ENCODE measurements around the gene DNAH8.
"Not testable (repeated sequence)": the region's sequence is repeated elsewhere in the genome, so short reads cannot be mapped to it uniquely, and the experiment has no call there.

The DNAH8 gene

DNA sequence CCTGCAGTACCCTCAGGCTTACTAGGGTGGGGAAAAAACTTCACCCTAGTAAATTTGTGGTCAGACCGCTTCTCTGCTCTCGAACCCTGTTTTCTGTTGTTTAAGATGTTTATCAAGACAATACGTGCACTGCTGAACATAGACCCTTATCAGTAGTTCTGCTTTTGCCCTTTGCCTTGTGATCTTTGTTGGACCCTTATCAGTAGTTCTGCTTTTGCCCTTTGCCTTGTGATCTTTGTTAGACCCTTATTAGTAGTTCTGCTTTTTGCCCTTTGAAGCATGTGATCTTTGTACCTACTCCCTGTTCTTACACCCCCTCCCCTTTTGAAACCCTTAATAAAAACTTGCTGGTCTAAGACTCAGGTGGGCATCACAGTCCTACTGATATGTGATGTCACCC, 15.4 kb upstream of the DNAH8 start:
- DNase-seq (ENCODE audit: low spot score) = not testable (repeated sequence)

DNA sequence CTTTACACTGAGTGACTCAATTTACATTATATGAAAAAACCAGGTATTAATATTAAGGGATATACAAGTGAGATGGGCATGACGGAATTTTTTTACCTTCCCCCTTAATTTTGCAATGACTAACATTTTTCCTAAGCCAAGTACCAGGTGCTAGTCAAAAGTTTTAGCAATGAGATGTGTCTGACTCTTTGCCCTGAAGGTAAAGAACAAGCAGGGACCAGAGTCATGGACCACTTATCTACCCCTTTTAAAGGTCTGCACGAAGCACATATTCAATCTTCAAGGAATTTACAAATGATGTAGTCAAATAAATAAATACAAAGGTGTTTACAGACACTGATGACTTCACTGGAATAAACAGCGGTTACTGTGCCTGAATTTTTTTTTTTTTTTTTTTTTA, 13.6 kb upstream of the DNAH8 start:
- no peak for DNase-seq (ENCODE audit: low spot score)

DNA sequence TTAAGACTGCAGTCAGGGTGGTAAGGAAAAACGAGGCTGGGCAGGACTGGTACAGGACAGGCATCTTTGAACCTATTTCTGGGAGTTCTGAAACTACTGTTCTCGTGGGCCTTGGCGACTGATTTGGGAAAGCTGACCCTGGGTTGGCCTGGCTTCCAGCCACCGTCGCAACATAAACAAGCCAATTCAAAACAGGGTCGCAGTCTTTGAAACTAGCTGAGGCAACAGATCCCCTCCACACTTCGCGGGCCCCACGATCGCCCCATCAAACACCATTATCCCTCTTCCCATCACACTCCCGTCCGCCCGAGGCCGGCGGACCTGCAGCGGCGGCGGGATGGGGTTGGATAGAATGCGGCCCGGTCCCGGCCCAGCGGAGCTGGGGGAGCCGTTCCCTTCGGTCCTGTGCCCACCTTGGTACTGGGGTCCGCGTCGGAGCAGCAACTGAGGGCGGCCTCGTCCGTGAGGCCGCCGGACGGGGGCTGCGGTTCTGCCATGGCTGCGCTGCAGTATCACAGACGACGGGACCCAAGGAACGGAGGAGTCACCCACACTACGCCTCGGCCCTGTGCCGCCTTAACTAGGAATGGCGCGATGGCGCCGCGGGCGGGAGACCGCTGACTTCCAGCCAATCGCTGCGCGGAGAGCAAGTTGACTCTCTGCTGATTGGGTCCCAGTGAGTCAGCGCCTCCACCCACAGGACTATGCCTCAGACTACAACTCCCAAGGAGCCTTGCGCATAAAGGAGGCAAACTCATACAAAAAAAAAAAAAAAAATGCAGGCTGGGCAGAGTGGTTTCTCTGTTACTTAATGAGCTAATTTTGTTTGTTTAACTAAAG, 12.3 kb upstream of the DNAH8 start, which contains the start of gene GLO1:
GLO1 (minus strand) TSS at position 588 of the 840 bp plus-strand sequence; CDS start at position 497, 91 bp downstream.
- DNase-seq (ENCODE audit: low spot score) = peak; percentile 99

DNA sequence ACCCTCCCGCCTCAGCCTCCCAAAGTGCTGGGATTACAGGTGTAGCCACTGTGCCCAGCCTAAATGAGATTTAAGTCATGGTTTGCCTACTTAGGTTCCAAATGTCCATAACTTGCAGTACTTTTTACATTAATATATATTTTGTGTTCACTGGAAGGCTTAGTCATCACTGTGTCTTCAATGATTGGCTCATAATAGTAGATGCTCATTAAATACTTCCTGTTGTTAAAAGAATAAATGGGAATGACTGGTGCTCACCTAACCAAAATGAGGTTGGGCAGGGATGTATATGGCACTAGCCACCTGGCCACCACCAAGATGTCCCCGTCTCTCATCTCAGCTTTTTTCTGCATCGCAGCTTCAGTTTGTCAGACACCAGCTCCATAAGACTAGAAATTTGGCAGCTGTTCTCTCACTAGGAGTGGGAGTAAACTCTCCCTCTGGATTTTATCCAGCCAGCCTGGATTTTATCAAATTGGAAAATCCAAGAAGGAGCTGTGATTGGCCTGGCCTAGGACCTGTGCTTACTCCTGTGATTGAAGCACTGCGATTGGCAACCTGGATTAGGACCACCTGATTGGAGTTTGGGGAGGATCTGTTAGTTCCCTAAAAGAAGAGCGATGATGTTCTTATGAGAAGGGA, 11.0 kb upstream of the DNAH8 start:
- no peak for DNase-seq (ENCODE audit: low spot score)

DNA sequence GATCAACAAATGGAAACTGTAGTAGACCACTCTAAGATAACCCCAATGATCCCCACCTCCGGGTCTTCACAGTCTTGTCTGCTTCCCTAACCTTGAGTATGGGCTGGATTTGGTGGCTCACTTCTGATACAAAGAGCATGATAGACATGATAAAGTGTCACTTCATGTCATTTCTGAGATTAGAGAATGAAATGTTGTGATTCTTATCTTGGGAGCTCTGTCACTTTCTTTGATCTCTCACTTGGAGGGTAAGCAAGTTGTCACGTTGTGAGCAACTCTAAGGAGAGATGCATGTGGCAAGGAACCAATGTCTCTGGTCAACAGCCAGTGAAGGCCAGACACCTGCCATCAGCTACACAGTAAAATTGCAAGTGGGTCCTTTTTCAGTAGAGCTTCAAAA, 9.2 kb upstream of the DNAH8 start:
- no peak for DNase-seq (ENCODE audit: low spot score)

DNA sequence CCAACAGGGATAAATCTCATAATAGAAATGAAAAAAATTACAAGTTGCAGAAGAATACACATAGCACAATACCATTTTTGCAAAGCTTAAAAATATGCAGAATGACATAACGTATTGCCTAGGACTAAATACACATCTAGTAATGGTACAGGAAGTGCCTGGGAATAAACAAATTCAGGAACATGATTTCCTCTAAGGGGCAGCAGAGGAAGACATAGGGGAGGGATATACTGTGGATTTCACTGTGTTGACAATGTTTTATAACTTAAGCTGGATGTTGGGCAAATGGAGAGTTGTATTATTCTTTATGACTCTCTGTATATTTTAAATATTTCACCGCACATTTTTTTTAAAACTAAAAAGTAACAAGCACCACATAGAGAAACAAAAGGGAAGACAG, 6.6 kb upstream of the DNAH8 start:
- DNase-seq (ENCODE audit: low spot score) = no peak

DNA sequence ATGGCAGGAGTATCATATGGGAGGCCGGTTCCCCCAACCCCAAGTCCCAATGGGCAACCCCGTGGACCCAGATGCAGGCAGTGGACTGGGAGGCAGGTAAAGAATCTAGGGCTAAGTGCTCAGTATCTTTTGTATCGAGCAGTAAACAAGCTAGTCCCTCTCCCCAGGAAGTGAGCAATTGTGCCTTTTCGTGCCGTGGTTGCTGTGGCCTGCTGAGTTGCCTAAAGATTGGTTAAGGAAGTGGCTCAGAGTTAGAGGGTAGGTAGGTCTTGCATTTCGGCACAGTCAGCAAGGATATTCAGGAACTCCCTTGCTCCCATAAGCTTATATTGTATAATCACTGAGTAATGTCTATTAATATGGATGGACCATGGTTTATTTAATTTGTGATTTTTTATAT, 1.3 kb upstream of the DNAH8 start:
- no peak for DNase-seq (ENCODE audit: low spot score)

DNA sequence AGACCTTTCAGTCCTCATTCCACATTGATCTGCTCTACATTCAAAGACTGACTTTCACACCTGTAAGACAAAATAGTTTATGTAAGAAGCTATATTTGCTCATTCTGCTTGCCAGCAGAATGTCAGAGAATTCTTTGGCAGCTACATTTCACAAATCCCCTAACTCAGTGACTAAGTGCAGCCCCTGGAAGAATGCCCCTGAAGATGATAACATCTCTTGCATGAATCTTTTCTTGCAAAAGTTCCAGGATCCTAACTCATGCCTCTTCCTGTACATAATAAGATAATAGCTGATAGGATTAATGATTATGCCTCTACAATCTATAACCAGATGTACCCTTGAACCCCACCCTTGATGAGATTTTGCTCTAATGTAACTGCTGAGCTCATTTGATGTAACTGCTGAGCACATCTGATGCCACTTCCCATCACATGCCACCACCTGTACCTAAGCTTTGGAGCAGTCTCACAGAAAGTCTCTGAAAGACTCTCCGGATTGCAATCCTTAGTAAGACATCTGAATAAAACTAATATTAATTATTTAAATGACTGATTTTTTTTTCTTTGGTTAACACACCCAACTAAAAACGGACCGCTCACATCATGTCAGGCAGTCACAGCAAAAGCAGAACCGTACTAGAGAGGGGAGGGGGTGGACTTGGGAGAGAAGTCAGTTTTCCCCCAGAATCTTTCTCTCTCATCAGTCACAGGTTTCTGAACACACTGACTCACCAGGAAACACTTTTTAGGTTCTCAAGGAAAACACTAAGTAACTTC, 684 bp upstream of the DNAH8 start:
- no peak for DNase-seq (ENCODE audit: low spot score)

DNA sequence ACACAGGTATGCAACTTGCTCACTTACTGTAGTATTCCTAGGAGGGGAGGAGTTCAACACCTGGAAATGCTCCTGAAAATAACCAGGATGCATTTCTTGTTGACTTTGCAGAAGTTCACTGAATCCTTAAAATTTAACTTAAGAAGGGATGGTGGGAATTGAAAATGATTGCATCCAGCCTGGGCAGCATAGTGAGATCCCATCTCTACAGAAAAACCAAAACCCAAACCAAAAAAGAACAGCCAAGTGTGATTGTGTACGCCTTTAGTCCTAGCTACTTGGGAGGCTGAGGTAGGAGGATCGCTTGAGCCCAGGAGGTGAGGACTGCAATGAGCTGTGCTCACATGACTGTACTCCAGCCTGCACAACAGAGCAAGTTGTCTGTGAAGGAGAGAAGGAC, 1.7 kb downstream of the DNAH8 start:
- no peak for DNase-seq (ENCODE audit: low spot score)

DNA sequence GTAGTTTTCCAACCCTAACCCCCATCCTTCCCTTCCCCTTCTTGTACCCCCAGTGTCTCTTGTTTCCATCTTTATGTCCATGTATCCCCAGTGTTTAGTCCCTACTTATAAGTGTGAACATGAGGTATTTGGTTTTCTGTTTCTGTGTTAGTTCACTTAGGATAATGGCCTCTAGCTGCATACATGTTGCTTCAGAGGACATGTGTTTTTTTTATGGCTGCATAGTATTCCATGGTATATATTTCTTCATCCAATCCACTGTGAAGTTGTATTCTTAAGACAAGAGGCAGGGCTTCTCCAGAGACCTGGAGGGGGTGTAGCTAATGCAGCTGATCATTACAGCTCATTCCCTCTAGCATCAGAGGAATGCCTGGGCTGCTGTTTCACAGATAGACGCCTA, 4.2 kb downstream of the DNAH8 start:
- DNase-seq (ENCODE audit: low spot score) = no peak

DNA sequence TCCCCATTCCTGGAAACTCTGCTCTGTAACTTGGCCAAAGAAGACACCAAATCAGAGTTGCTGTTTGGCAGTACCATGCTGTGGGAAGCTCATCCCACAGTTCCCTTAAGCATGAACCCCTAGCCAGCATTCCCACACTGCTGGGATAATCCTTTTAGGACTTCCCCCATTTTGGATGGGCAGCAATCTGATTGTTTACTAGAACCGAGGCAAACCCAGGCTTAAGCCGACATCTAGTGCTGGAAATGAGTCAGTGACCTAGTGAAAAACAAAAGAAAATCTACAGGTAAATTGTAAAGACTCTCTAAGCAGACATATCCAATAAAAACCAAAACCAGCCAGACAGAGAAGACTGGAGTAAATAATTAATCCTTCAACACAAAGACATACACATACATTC, 5.2 kb downstream of the DNAH8 start:
- DNase-seq (ENCODE audit: low spot score) = no peak

DNA sequence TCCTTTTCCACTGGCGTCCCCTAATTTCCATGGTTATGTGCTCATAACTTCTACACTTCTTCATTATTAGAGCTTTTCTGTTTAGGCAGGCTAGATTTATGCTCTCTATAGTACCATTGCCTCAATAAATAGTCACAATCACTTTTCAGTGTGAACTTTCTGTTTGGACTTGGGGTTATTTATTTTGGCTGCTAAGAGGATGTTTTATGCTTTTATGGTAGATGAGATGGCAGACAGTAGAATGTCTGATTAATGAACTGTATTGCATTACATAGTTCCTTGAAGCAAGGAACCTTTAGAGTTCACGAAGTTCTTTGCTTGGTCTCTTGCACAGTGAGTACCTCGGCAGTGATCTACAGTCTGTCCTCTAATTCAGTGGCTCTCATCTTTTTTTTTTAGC, 6.9 kb downstream of the DNAH8 start:
- no peak for DNase-seq (ENCODE audit: low spot score)

DNA sequence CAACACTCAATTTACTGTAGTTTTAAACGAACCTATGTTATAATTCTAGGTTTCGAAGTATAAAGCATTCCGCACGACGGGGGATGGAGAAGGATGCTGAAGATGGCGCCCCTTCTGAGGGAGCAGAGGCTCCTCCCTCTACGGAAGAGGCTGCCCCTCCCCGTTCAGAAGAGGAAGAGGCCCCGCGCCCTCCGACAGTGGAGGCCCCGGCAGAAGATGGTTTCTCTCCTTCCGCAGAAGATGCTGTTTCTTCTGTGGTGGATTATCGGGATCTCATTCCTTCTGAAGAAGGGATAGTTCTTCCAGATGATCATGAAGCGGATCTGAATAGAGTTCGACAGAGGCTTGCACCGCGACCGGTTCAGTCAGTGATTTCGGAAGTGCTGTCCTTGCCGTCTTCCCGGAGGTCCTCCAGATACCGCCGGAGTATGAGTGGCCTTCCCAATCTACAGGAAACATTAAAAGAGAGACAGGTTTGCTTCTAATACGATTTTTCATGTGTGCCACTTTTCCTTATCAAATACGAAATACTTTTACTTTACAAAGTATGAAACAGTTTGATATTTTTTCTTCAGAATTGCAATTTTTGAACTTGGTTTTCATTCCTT, 7.7 kb downstream of the DNAH8 start:
- no peak for DNase-seq (ENCODE audit: low spot score)

DNA sequence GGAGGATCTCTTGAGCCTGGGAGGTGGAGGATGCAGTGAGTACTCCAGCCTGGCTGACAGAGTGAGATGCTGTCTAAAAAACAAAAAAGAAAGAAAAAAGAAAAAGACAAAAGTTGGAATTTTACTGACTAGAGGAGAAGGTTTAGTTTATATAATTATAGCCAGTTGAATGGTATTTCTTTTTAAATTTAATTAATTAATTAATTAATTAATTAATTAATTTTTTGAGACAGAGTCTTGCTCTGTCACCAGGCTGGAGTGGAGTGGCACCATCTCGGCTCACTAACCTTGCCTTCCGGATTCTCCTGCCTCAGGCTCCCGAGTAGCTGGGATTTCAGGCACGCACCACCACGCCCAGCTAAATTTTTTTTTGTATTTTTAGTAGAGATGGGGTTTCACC, 8.7 kb downstream of the DNAH8 start:
- DNase-seq (ENCODE audit: low spot score) = no peak

DNA sequence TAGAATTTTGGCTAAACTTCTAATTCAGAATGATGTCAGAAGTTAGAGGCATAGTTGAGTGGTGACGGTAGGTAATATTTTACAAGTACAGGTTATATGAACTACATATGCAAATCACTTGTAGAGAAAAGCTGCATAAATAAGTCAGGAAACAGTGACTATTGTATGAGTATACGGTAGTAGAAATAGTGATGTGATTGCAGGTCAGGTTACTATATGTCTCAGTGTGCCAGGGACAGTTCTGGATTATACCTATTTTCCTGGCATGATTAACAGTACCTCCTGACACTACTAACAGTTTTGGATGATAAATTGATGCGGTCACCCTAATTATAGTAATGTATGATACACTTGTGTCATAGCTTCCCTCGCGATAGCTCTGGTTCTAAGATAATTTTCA, 9.2 kb downstream of the DNAH8 start:
- DNase-seq (ENCODE audit: low spot score) = no peak

DNA sequence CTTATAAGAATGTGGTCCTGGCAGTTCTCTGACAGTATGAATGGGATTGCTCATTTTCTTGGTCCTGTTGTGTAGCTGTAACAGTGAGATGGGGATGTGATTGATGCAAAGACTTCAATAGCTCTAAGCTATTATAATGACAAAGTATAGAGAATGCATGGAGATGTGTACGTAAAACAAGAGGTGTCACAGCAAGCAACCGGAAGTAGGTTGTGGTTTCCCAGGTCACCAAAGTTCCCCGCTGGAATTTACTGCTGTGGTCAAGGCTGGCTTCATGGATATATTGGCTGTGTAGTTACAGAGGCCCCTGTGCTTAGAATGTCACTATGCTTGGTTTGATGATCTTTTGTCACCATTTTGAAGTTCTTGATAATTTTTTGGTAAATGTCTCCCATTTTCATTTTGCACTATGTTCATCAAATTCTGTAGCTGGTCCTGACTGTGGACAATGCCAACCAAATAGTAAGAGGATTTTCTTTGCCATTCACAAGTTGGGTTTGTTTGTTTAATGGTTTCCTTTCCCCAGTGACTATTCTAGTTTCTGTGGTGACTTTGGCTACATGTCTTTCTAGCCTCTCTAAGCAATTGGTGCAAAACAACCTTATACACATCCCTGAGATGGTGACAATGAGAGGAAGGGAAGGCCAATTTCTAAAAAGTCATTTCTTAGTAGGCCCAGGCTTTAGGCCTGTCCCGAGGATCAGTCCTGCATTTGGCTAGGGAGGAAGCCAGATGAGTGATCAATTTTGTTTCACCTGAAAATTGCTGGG, 10.5 kb downstream of the DNAH8 start:
- DNase-seq (ENCODE audit: low spot score) = no peak

DNA sequence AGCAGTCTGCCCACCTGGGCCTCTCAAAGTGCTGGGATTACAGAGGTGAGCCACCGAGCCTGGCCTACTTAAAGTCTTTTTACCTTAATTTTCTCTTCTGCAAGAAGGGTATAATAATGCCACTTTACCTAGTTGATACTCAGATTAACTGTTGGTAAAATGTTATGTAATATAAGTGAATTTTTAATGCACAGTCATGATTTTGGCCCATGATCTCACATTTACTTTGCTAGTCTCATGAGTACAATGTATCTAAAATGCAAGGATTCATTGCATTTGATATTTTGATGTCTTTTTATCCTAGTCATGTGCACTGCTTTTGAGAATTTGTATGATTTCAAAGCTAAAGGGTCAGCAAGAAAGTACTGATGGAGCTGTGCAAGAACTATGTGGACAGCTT, 13.1 kb downstream of the DNAH8 start:
- no peak for DNase-seq (ENCODE audit: low spot score)

DNA sequence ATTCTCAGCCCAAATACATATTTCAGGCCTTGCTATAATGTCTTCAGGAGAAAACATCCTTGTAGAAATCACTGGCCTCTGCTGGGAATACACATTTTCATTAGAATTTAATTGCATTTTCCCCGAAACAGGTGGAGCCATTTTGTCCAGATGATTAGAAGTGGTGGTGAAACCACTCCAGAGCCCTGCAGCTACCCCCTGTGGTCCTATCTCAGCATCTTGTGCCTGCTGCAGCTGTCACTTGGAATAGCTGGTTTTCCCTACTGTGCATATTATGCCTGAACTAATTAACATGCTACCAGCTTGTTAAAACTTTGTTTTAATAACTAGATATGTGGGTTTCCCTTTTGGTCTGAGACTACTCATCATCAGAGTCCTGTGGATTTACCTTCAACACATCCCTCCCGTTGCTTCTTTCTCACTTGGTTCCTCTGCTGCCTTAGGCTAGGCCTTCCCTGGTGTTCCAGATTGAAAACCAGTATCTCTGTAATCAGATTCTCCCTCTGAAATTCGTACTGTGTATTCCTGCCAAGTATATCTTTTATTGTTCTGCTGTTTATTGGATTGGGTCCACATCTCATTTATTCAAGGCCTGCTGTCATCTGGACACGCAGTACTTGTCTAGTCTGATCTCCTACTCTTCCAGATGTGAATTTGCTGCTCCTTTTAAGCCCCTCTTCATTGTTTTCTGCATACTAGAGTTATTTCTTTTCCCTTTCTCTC, 15.2 kb downstream of the DNAH8 start:
- no peak for DNase-seq (ENCODE audit: low spot score)

DNA sequence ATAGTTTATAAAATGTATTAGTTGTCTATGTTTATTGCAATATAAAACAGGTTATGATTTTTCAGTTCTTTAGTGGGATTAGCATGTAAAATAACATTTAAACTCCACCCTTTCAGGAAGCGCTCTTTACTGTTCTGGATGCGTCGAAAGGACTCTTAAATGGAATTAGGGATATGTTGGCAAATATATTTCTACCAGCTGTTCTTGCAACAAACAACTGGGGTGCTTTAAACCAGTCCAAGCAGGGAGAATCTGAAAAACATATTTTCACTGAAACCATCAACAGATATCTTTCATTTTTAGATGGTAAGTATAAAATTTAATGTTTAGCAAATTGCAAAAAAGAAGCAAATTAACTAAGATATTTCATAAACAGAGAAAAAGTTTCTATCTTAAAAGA, 21.8 kb downstream of the DNAH8 start:
- DNase-seq (ENCODE audit: low spot score) = no peak

DNA sequence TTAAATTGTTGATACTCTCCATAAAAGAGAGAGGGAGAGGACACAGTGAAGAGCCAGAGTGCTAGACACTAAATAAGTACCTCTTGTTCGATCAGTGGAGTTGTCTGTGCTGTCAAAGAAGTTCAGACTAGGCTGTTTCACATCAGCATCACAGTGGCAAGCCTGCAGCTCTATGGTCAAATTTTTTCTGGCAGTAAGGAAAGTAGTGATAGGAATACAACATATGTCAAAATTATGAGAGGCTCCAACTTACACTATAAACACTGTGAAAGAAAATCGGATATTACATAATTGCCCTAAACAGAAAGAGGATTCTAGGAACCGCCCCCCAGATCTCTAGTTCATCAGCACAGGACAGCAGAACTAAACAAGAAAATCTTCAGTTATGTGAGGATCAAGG, 23.1 kb downstream of the DNAH8 start:
- no peak for DNase-seq (ENCODE audit: low spot score)

DNA sequence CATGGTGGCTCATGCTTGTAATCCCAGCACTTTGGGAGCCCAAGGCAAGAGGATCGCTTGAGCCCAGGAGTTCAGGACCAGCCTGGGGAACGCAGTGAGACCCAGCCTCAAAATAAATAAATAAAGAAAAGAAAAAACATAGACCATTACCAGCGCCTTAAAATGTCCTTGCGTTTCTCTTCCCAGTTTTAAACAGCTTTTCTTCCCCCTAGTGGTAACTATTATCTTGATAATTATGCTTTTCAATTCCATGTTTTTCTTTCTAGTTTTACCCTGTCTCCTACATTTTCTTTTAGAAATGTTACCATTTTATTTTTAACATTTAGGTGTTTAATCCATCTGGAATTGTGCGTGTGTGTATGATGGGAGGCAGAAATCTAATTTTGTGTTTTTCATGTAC, 24.4 kb downstream of the DNAH8 start:
- DNase-seq (ENCODE audit: low spot score) = no peak
